IMR-90 (cell line): ENCODE results near the gene CASTOR1. TPM values are rescaled to one million over a fixed set of nuclear protein-coding genes. Genes with fewer than 3 reads are reported as not detected.

ENCODE experiments used
- ATAC-seq: fragments of 200-7000 bp; cut with Tn5 transposase; 2 replicates; pipeline ENCODE4 v1.9.1; 2020; ENCODE audit warnings: low read depth, mild to moderate bottlenecking, moderate library complexity
- BruUV-seq: library from RNA; stranded (reverse); fragments of 400-500 nt; replicated peaks from 2 replicates; lab custom pipeline; 2021; lab: Mats Ljungman, UMichigan
- CTCF ChIA-PET: fragments of 300-600 bp; formaldehyde crosslinking; extraction: SDS; loops from one replicate; lab custom pipeline; 2021; ENCODE audit warnings: antibody characterized with exemption; lab: Yijun Ruan, JAX
- POLR2A ChIA-PET: fragments of 300-600 bp; sonication (Branson Sonifier 250); formaldehyde crosslinking; loops from one replicate; lab custom pipeline; 2022; ENCODE audit warnings: antibody characterized with exemption; ENCODE audit not compliant: unreplicated experiment; lab: Charles Lee
- DNase-seq: peaks from one replicate; pipeline ENCODE4 v3.0.0; 2013
- H2AFZ ChIP-seq: replicated peaks from 2 replicates; pipeline ENCODE3; 2013; ENCODE audit warnings: low read length, mild to moderate bottlenecking; ENCODE audit not compliant: poor library complexity
- H2AK5ac ChIP-seq: 2 replicates; pipeline ENCODE4 v1.6.1; 2013; ENCODE audit warnings: low read depth, low read length, inconsistent platforms
- H2AK9ac ChIP-seq: replicated peaks from 2 replicates; pipeline ENCODE3; 2013; ENCODE audit warnings: mild to moderate bottlenecking, low read depth, low read length, moderate library complexity; ENCODE audit not compliant: poor library complexity
- H2BK120ac ChIP-seq: 2 replicates; pipeline ENCODE4 v1.6.1; 2013; ENCODE audit warnings: low read depth, low read length, inconsistent platforms
- H2BK15ac ChIP-seq: 3 replicates; pipeline ENCODE4 v1.6.1; 2013; ENCODE audit warnings: low read depth, low read length, inconsistent platforms
- H2BK20ac ChIP-seq: 2 replicates; pipeline ENCODE4 v1.6.1; 2013; ENCODE audit warnings: low read depth, mild to moderate bottlenecking, inconsistent platforms, low read length, moderate library complexity
- H2BK5ac ChIP-seq: 2 replicates; pipeline ENCODE4 v1.6.1; 2013; ENCODE audit warnings: mild to moderate bottlenecking, low read depth, low read length, inconsistent platforms; ENCODE audit not compliant: poor library complexity, severe bottlenecking
- H3K14ac ChIP-seq: replicated peaks from 2 replicates; pipeline ENCODE4 v1.6.1; 2013; ENCODE audit warnings: low read depth, low read length, inconsistent platforms
- H3K18ac ChIP-seq: 2 replicates; pipeline ENCODE4 v1.6.1; 2013; ENCODE audit warnings: low read depth, low read length, control low read depth
- H3K23ac ChIP-seq: 2 replicates; pipeline ENCODE4 v1.6.1; 2013; ENCODE audit warnings: low read depth, low read length, inconsistent platforms
- H3K27ac ChIP-seq: 2 replicates; pipeline ENCODE4 v1.5.1; 2013; ENCODE audit warnings: mild to moderate bottlenecking, control low read depth, low read length; ENCODE audit not compliant: insufficient read depth
- H3K27me3 ChIP-seq: 2 replicates; pipeline ENCODE4 v1.6.1; 2013; ENCODE audit warnings: low read length; ENCODE audit not compliant: control insufficient read depth, insufficient read depth
- H3K36me3 ChIP-seq: 2 replicates; pipeline ENCODE4 v1.6.1; 2013; ENCODE audit warnings: low read length, mixed read lengths; ENCODE audit not compliant: control insufficient read depth, insufficient read depth
- H3K4ac ChIP-seq: 2 replicates; pipeline ENCODE4 v1.6.1; 2013; ENCODE audit warnings: low read depth, low read length, inconsistent platforms
- H3K4me1 ChIP-seq: 2 replicates; pipeline ENCODE4 v1.6.1; 2013; ENCODE audit warnings: low read length, mixed read lengths; ENCODE audit not compliant: control insufficient read depth, insufficient read depth
- H3K4me2 ChIP-seq: 2 replicates; pipeline ENCODE4 v1.6.1; 2013; ENCODE audit warnings: low read depth, mild to moderate bottlenecking, control low read depth, low read length, moderate library complexity
- H3K4me3 ChIP-seq: 2 replicates; pipeline ENCODE4 v1.5.1; 2013; ENCODE audit warnings: low read depth, mild to moderate bottlenecking, control low read depth, low read length, moderate library complexity; ENCODE audit not compliant: insufficient read depth
- H3K56ac ChIP-seq: 2 replicates; pipeline ENCODE4 v1.6.1; 2013; ENCODE audit warnings: low read length, inconsistent platforms; ENCODE audit not compliant: insufficient read depth; ENCODE audit errors: extremely low read depth
- H3K79me1 ChIP-seq, 2 experiments: 2 replicates each; pipeline ENCODE4 v1.6.1; 2013; ENCODE audit warnings: low read length in 2 of 2, inconsistent platforms in 1 of 2, low read depth in 1 of 2
- H3K9ac ChIP-seq: 2 replicates; pipeline ENCODE4 v1.6.1; 2013; ENCODE audit warnings: low read depth, low read length, control low read depth
- H3K9me1 ChIP-seq: 2 replicates; pipeline ENCODE4 v1.6.1; 2013; ENCODE audit warnings: low read length, inconsistent platforms; ENCODE audit not compliant: insufficient read depth
- H3K9me3 ChIP-seq: 2 replicates; pipeline ENCODE4 v1.6.1; 2013; ENCODE audit warnings: low read length; ENCODE audit not compliant: control insufficient read depth, insufficient read depth
- H4K20me1 ChIP-seq: 2 replicates; pipeline ENCODE4 v1.6.1; 2013; ENCODE audit warnings: low read length, inconsistent platforms; ENCODE audit not compliant: insufficient read depth
- H4K5ac ChIP-seq: 2 replicates; pipeline ENCODE4 v1.6.1; 2013; ENCODE audit warnings: mild to moderate bottlenecking, low read depth, low read length, control low read depth
- H4K8ac ChIP-seq, 2 experiments: 2 replicates each; pipeline ENCODE4 v1.6.1; 2013; ENCODE audit warnings: low read depth in 2 of 2, low read length in 2 of 2, control low read depth in 1 of 2, inconsistent platforms in 1 of 2
- H4K91ac ChIP-seq: 2 replicates; pipeline ENCODE4 v1.6.1; 2013; ENCODE audit warnings: low read depth, low read length, inconsistent platforms; ENCODE audit not compliant: insufficient read depth
- BHLHE40 ChIP-seq: fragments of 150-350 bp; IDR thresholded peaks from 2 replicates; pipeline ENCODE4 v1.6.1; 2016; ENCODE audit warnings: mild to moderate bottlenecking, low read depth, low read length
- MAZ ChIP-seq: IDR thresholded peaks from 2 replicates; pipeline ENCODE4 v1.6.1; 2012; ENCODE audit warnings: low read depth, mild to moderate bottlenecking, low read length, improper control_type of control experiment, moderate library complexity, borderline replicate concordance
- RAD21 ChIP-seq: IDR thresholded peaks from 2 replicates; pipeline ENCODE4 v1.6.1; 2012; ENCODE audit warnings: low read length, improper control_type of control experiment
- WGBS, 2 experiments: methylation state at CpG; one replicate each; pipeline versions ENCODE4 v1.1.5 to v1.1.7; 2013; ENCODE audit warnings: missing lambda C conversion rate in 2 of 2; ENCODE audit not compliant: insufficient read length in 1 of 2; ENCODE audit errors: extremely low coverage in 2 of 2; 5-methylcytosine and 5-hydroxymethylcytosine counted together
- dilution Hi-C: fragments of 300-500 bp; cut with HindIII; formaldehyde crosslinking; loops from one replicate; pipeline ENCODE4 v1.14.3; 2018; ENCODE audit warnings: low sequenced_read_pairs; ENCODE audit not compliant: unreplicated experiment
- in situ Hi-C: fragments of 300-500 bp; cut with MboI; formaldehyde crosslinking; loops from 3 replicates; pipeline ENCODE4 v1.14.3; 2019; ENCODE audit warnings: low sequenced_read_pairs, inconsistent platforms, mixed read lengths
- intact Hi-C: fragments of 100-400 bp; cut with micrococcal nuclease; formaldehyde crosslinking; loops from 2 replicates; pipeline ENCODE4 v1.10.0; 2022
- polyA plus RNA-seq, 3 experiments: library from polyadenylated mRNA; depleted of rRNA; stranded (reverse); fragments of >200 nt; gene quantifications; 2 replicates each; pipeline ENCODE4 v1.2.3, GENCODE V29; 2012; ENCODE audit warnings: low replicate concordance in 1 of 3
- total RNA-seq: library from RNA; depleted of rRNA; stranded (reverse); fragments of >200 nt; gene quantifications from 2 replicates; pipeline ENCODE4 v1.2.3, GENCODE V29; 2012

The CASTOR1 gene
- total and polyA plus RNA-seq, 2 of the 4 experiments (the other 2 are of a cell fraction) = 10.6 to 23.5 TPM

- peak overlapping the region; percentile 100 for H3K27ac ChIP-seq
- H2BK120ac ChIP-seq = peak overlapping the region; percentile 71
- peak overlapping the region; percentile 87 for H4K91ac ChIP-seq
- dilution Hi-C loops (no loop called here), intact Hi-C loops (loop anchor here (5.0 kb wide), 1 partner anchor 92 kb away; no protein-coding TSS in a partner anchor), in situ Hi-C loops (no loop called here)
- H3K9me3 ChIP-seq = no peaks in the 10 kb centered on the region
- no peak overlapping the region; the same call in 1 of the 2 replicates for H3K9ac ChIP-seq
- H3K79me1 ChIP-seq = peaks cover 16 to 29% of the 10 kb centered on the region in 2 experiments; a peak in 3 of 4 replicates
- peaks cover 8% of the 10 kb centered on the region for H3K36me3 ChIP-seq
- 0 out of 2 replicates have a peak overlapping the region, but pooled peaks have one; percentile 0 for H3K14ac ChIP-seq
- no peak overlapping the region for H3K4me3 ChIP-seq
- 83% methylated on average over 1 of the region's 27 CpGs; no CpG with 5 or more reads in 1 of the 2 experiments for WGBS, 2 experiments
- H3K4me1 ChIP-seq = peaks cover 63% of the 10 kb centered on the region
- POLR2A ChIA-PET = interaction anchor here (0.6 kb wide), 1 partner anchor 63 kb away, joined by 8 read pairs; no protein-coding TSS in a partner anchor
- peak overlapping the region; percentile 92; the same call in 1 of the 3 replicates for H2BK15ac ChIP-seq
- H4K5ac ChIP-seq = peak overlapping the region; percentile 64
- H3K4me2 ChIP-seq = no peak overlapping the region
- CTCF ChIA-PET = interaction anchor here (0.6 kb wide), 1 partner anchor 471 kb away, joined by 3 read pairs; no protein-coding TSS in a partner anchor
- peaks cover 24% of the 10 kb centered on the region for H3K9me1 ChIP-seq
- DNase-seq (no peak), ATAC-seq (no peak)
- H2AK9ac ChIP-seq = peak overlapping the region; percentile 47
- peak overlapping the region; percentile 51 to 98 for H4K8ac ChIP-seq
- H2BK5ac ChIP-seq = peak overlapping the region; percentile 66
- H2AK5ac ChIP-seq = peak overlapping the region; percentile 91
- no peaks in the 10 kb centered on the region for H3K27me3 ChIP-seq
- H4K20me1 ChIP-seq = no peaks in the 10 kb centered on the region
- H2AFZ ChIP-seq = no peak overlapping the region
- H3K18ac ChIP-seq = peak overlapping the region; percentile 50
- BruUV-seq = no TSS peak
- H3K4ac ChIP-seq = peak overlapping the region; percentile 51
- TF ChIP-seq MAZ (peak; percentile 14; the same call in 1 of the 2 replicates), BHLHE40 (0 out of 2 replicates have a peak, but pooled peaks have one; percentile 11), RAD21 (no peak)
- H3K23ac ChIP-seq = no peak overlapping the region
- H2BK20ac ChIP-seq = peak overlapping the region; percentile 81
- no peak overlapping the region; the same call in 1 of the 2 replicates for H3K56ac ChIP-seq
Observed at GRCh38 chr22:30249049-30250038, 40.0 kb downstream of the CASTOR1 start.
